GM19023 (cell line): ENCODE data around the gene GOLGA8R.
"Not testable (repeated sequence)": the region's sequence is repeated elsewhere in the genome, so short reads cannot be mapped to it uniquely, and the experiment has no call there.

Experiments used
- ATAC-seq: cut with Tn5 transposase; IDR thresholded peaks from one replicate; pipeline ENCODE4 v1.9.1; 2021; ENCODE audit warnings: mild to moderate bottlenecking, moderate library complexity; ENCODE audit not compliant: unreplicated experiment

GOLGA8R gene

GRCh38 chr15:30355043-30355442 lies 59.0 kb downstream of the GOLGA8R start:
- ATAC-seq = not testable (repeated sequence)
